Endothelial cell of umbilical vein (primary cell): ENCODE results near the gene MTFMT. TPM values are rescaled to one million over a fixed set of nuclear protein-coding genes. Genes with fewer than 3 reads are reported as not detected.
A peak's percentile ranks its signal among the peaks of the same experiment; 100 is the strongest.

ENCODE experiments used
- BruUV-seq: library from RNA; stranded (reverse); fragments of 400-500 nt; replicated peaks from 2 replicates; lab custom pipeline; 2021; lab: Mats Ljungman, UMichigan
- CTCF ChIA-PET: fragments of 300-600, 350-600 bp; sonication (Branson Sonifier 250); formaldehyde crosslinking; loops from one replicate; lab custom pipeline; 2021; ENCODE audit warnings: antibody characterized with exemption, inconsistent platforms; lab: Charles Lee
- POLR2A ChIA-PET: fragments of 300-600, 350-600 bp; sonication (Branson Sonifier 250); formaldehyde crosslinking; loops from one replicate; lab custom pipeline; 2021; ENCODE audit warnings: antibody characterized with exemption, inconsistent platforms; lab: Charles Lee
- DNase-seq: peaks from one replicate; pipeline ENCODE4 v3.0.0-alpha.2; 2011; ENCODE audit warnings: low read depth, low spot score
- FAIRE-seq: peaks from 2 replicates; lab custom pipeline; 2011; peaks lifted over from hg19 to GRCh38; lab: Jason Lieb, UNC
- H2AFZ ChIP-seq: 2 replicates; pipeline ENCODE4 v1.6.0; 2012; ENCODE audit warnings: low read depth, low read length, control low read depth, inconsistent platforms
- H3K27ac ChIP-seq: 2 replicates; pipeline ENCODE4 v1.5.1; 2011; ENCODE audit warnings: low read depth, mild to moderate bottlenecking, control low read depth, low read length, moderate library complexity; ENCODE audit not compliant: insufficient read depth
- H3K27me3 ChIP-seq, 2 experiments: 2 replicates each; pipeline versions ENCODE4 v1.6.0 to v1.6.1; 2011; ENCODE audit warnings: low read length in 2 of 2, mixed read lengths in 1 of 2; ENCODE audit not compliant: control insufficient read depth in 2 of 2, insufficient read depth in 2 of 2
- H3K36me3 ChIP-seq, 2 experiments: 2 replicates in 1 of 2; 3 replicates in 1 of 2; pipeline ENCODE4 v1.5.1; 2011; ENCODE audit warnings: low read length in 2 of 2, mild to moderate bottlenecking in 1 of 2, moderate library complexity in 1 of 2; ENCODE audit not compliant: control insufficient read depth in 2 of 2, insufficient read depth in 2 of 2; ENCODE audit errors: extremely low read depth in 1 of 2
- H3K4me1 ChIP-seq: 3 replicates; pipeline ENCODE4 v1.5.1; 2011; ENCODE audit warnings: mild to moderate bottlenecking, low read length; ENCODE audit not compliant: control insufficient read depth, insufficient read depth; ENCODE audit errors: extremely low read depth
- H3K4me2 ChIP-seq: 2 replicates; pipeline ENCODE4 v1.6.1; 2011; ENCODE audit warnings: low read length, control low read depth, mixed read lengths; ENCODE audit not compliant: insufficient read depth
- H3K4me3 ChIP-seq, 3 experiments: fragments of 200-600 bp in 1 of 3; sonication (generic), shearing (Covaris generic) in 1 of 3; replicated peaks in 1 of 3; 2 replicates each; pipeline ENCODE4 v1.5.1; 2011 to 2016; ENCODE audit warnings: control low read depth in 3 of 3, low read length in 3 of 3, mild to moderate bottlenecking in 2 of 3, inconsistent platforms in 1 of 3, low read depth in 1 of 3, moderate library complexity in 1 of 3; ENCODE audit not compliant: insufficient read depth in 1 of 3
- H3K79me2 ChIP-seq: 2 replicates; pipeline ENCODE4 v1.6.0; 2012; ENCODE audit warnings: low read length, inconsistent platforms; ENCODE audit not compliant: control insufficient read depth, insufficient read depth
- H3K9ac ChIP-seq: replicated peaks from 2 replicates; pipeline ENCODE3; 2011; ENCODE audit warnings: low read length, control low read depth; ENCODE audit not compliant: insufficient read depth; ENCODE audit errors: extremely low read depth
- H3K9me1 ChIP-seq: replicated peaks from 3 replicates; pipeline ENCODE4 v1.6.0; 2011; ENCODE audit warnings: mild to moderate bottlenecking, low read length; ENCODE audit not compliant: control insufficient read depth, insufficient read depth; ENCODE audit errors: extremely low read depth
- H3K9me3 ChIP-seq: replicated peaks from 2 replicates; pipeline ENCODE4 v1.5.1; 2012; ENCODE audit warnings: low read length, inconsistent platforms; ENCODE audit not compliant: control insufficient read depth, insufficient read depth
- H4K20me1 ChIP-seq: replicated peaks from 2 replicates; pipeline ENCODE3; 2011; ENCODE audit warnings: mild to moderate bottlenecking, low read length; ENCODE audit not compliant: control insufficient read depth, insufficient read depth; ENCODE audit errors: extremely low read depth
- EZH2 ChIP-seq: IDR thresholded peaks from 2 replicates; pipeline ENCODE4 v1.6.1; 2012; ENCODE audit warnings: borderline replicate concordance, low read depth, mild to moderate bottlenecking, moderate library complexity, low read length, inconsistent platforms; ENCODE audit not compliant: severe bottlenecking
- FOS ChIP-seq: IDR thresholded peaks from 2 replicates; pipeline ENCODE4 v1.6.1; 2011; ENCODE audit warnings: mild to moderate bottlenecking, low read length, moderate library complexity, borderline replicate concordance; ENCODE audit not compliant: insufficient read depth
- GATA2 ChIP-seq: IDR thresholded peaks from 2 replicates; pipeline ENCODE4 v1.7.0; 2011; ENCODE audit warnings: low read depth, mild to moderate bottlenecking, moderate library complexity, mixed read lengths, low read length; ENCODE audit not compliant: insufficient read length, insufficient read depth
- JUN ChIP-seq: IDR thresholded peaks from 2 replicates; pipeline ENCODE4 v1.6.1; 2011; ENCODE audit warnings: borderline replicate concordance, low read depth; ENCODE audit not compliant: insufficient read length, insufficient read depth
- MYC ChIP-seq: IDR thresholded peaks from one replicate; pipeline ENCODE4 v1.6.1; 2011; ENCODE audit warnings: mild to moderate bottlenecking, low read depth, low read length
- POLR2A ChIP-seq: IDR thresholded peaks from 2 replicates; pipeline ENCODE4 v1.6.1; 2012; ENCODE audit warnings: low read depth, mild to moderate bottlenecking, control low read depth, low read length
- POLR2AphosphoS5 ChIP-seq: IDR thresholded peaks from 2 replicates; pipeline ENCODE4 v1.6.1; 2012; ENCODE audit warnings: low read depth, mild to moderate bottlenecking, control low read depth, low read length, moderate library complexity; ENCODE audit not compliant: insufficient read depth
- dilution Hi-C: fragments of 300-500 bp; cut with MboI; formaldehyde crosslinking; loops from one replicate; pipeline ENCODE4 v1.15.0; 2019; ENCODE audit warnings: low sequenced_read_pairs; ENCODE audit not compliant: extremely low pct_ligation_motif_present
- intact Hi-C: fragments of 100-400 bp; cut with micrococcal nuclease; formaldehyde crosslinking; loops from one replicate; pipeline ENCODE4 v1.10.0; 2022
- polyA plus RNA-seq, 4 experiments: library from polyadenylated mRNA; depleted of rRNA in 3 of 4; stranded (reverse) in 3 of 4; unstranded in 1 of 4; fragments of >200 nt; gene quantifications; 2 replicates each; pipeline versions ENCODE4 v1.2.1 to v1.2.3, GENCODE V29; 2011 to 2012; ENCODE audit warnings: missing spikeins in 1 of 4
- total RNA-seq: library from RNA; stranded (reverse); gene quantifications from 2 replicates; pipeline ENCODE4 v1.2.3, GENCODE V29; 2021
- TF ChIP-seq, protein P1 (sequence below), 2 donors: IDR thresholded peaks; 1 replicate in 1 of 2; 2 replicates in 1 of 2; pipeline ENCODE4 v1.5.1; 2011; ENCODE audit warnings: low read length in 2 of 2, mild to moderate bottlenecking in 2 of 2, moderate library complexity in 2 of 2, control low read depth in 1 of 2, inconsistent platforms in 1 of 2, low read depth in 1 of 2; ENCODE audit not compliant: insufficient read depth in 1 of 2; ENCODE audit errors: extremely low read depth in 1 of 2
- TF ChIP-seq, protein P2 (sequence below): IDR thresholded peaks from 2 replicates; pipeline ENCODE4 v1.6.1; 2011; ENCODE audit not compliant: insufficient read depth, insufficient read length

MTFMT gene
- total and polyA plus RNA-seq, 2 donors (not counting 3 experiments of a cell fraction or from before 2014, with no cell fraction given) = 7.5 to 20.4 TPM

DNA sequence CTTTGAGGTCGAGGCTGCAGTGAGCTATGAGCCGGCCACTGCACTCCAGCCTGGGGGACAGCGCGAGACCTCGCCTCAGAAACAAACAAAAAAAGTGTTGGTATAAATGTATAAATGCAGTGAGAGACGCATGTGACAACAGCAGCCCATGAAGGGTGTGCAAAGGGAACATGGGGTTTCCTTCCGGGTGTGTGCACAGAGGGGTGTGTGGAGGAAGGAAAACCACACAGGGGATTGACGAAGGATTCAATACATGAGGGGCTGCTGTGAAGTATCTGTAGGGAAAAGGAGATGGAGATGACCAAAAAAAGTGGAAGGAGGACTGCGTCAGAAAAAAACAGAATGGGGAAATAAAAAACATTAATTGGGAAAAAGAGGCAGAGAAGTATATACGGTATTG, 1.1 kb downstream of the MTFMT start:
- intact Hi-C loops = loop anchor here (2.0 kb wide), 1 partner anchor 38 kb away; no protein-coding TSS in a partner anchor
- CTCF ChIA-PET = no interaction called here

More for the DNA sequence above, 1.1 kb downstream of the MTFMT start:
- Histone ChIP-seq H3K4me3 (peak overlapping the region; percentile 70 to 81 (median 73)), H4K20me1 (no peaks in the 10 kb centered on the region), H3K9me3 (no peaks in the 10 kb centered on the region), H3K27ac (no peak overlapping the region), H3K36me3 (peaks cover 0 to 11% of the 10 kb centered on the region in 2 experiments), H3K79me2 (peaks cover 12% of the 10 kb centered on the region), H2AFZ (no peak overlapping the region), H3K27me3 (no peaks in the 10 kb centered on the region), H3K9me1 (no peaks in the 10 kb centered on the region), H3K4me1 (peaks cover 8% of the 10 kb centered on the region), H3K4me2 (peak overlapping the region; percentile 94), H3K9ac (no peak overlapping the region)
- TSS peak; percentile 37 for BruUV-seq
- FAIRE-seq (no peak), DNase-seq (no peak)
- TF ChIP-seq, protein P1, sequence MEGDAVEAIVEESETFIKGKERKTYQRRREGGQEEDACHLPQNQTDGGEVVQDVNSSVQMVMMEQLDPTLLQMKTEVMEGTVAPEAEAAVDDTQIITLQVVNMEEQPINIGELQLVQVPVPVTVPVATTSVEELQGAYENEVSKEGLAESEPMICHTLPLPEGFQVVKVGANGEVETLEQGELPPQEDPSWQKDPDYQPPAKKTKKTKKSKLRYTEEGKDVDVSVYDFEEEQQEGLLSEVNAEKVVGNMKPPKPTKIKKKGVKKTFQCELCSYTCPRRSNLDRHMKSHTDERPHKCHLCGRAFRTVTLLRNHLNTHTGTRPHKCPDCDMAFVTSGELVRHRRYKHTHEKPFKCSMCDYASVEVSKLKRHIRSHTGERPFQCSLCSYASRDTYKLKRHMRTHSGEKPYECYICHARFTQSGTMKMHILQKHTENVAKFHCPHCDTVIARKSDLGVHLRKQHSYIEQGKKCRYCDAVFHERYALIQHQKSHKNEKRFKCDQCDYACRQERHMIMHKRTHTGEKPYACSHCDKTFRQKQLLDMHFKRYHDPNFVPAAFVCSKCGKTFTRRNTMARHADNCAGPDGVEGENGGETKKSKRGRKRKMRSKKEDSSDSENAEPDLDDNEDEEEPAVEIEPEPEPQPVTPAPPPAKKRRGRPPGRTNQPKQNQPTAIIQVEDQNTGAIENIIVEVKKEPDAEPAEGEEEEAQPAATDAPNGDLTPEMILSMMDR (IDR thresholded peaks at IDR 0.05; ENCODE audit: extremely low read depth in 1 of 2, insufficient read depth in 1 of 2, low read depth in 1 of 2, low read length in 2 of 2) = no peak
- no peak for TF ChIP-seq MYC
- TF ChIP-seq POLR2AphosphoS5 = no peak
- no peak for TF ChIP-seq JUN
- no peak for TF ChIP-seq GATA2
- no peak for TF ChIP-seq POLR2A
- no peak for TF ChIP-seq FOS
- no peak for TF ChIP-seq EZH2
- TF ChIP-seq, protein P2, sequence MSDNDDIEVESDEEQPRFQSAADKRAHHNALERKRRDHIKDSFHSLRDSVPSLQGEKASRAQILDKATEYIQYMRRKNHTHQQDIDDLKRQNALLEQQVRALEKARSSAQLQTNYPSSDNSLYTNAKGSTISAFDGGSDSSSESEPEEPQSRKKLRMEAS = no peak
- dilution Hi-C loops = no loop called here
- POLR2A ChIA-PET = no interaction called here
